Measurements from ENCODE around the gene NFKBIL1.
A peak's percentile ranks its signal among the peaks of the same experiment; 100 is the strongest.

NFKBIL1 gene

DNA sequence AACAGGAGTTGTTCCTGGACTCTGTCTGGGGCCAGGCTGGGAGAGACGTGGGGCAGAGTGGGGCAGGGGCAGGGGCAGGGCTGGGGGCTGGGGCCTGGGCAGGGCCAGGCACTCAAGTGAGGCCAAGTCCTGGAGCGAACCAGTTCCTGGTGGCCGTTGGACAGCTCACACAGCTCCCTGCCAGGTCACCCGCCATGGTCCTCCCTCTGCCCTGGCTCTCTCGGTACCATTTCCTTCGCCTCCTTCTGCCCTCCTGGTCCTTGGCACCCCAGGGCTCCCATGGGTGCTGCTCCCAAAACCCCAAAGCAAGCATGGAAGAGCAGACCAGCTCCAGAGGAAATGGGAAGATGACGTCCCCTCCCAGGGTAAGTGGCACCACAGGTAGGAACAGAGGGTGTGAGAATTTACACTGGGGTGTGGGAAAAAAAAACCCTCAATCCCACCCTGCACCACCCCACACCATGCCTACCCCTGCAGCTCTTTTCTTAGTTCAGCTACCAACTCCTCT, 18.5 kb upstream of the NFKBIL1 start, which contains the start of gene MCCD1:
MCCD1 (plus strand) TSS at position 142 of the 508 bp plus-strand sequence; CDS start at position 195, 53 bp downstream.
- no CpG with 5 or more reads among the region's 7 CpGs for WGBS (ENCODE audit: extremely low coverage, insufficient coverage, low lambda C conversion rate)
- Histone ChIP-seq H3K4me3 (ENCODE audit: low read length) (no peak within 1 kb of the TSS), H4K8ac (ENCODE audit: low read depth, low read length) (no peak within 1 kb of the TSS), H2BK15ac (replicated peaks; ENCODE audit: low read depth) (no peak within 1 kb of the TSS), H3K18ac (ENCODE audit: low read length) (no peak within 1 kb of the TSS), H3K36me3 (ENCODE audit: control insufficient read depth, insufficient read depth, low read length) (peaks cover 20% of the 10 kb centered on the region), H3K4ac (ENCODE audit: low read depth, low read length) (no peak within 1 kb of the TSS), H2AK5ac (ENCODE audit: low read length) (no peak within 1 kb of the TSS), H3K79me1 (ENCODE audit: low read length) (peaks cover 12% of the 10 kb centered on the region), H3K4me1 (ENCODE audit: control insufficient read depth, low read depth, low read length) (peaks cover 2% of the 10 kb centered on the region), H2BK5ac (ENCODE audit: low read length) (no peak within 1 kb of the TSS), H3K56ac (ENCODE audit: low read length) (no peak within 1 kb of the TSS), H3K9ac (ENCODE audit: low read length) (no peak within 1 kb of the TSS), H3K4me2 (ENCODE audit: low read length) (no peak within 1 kb of the TSS), H3K27ac (ENCODE audit: low read depth, low read length) (no peak within 1 kb of the TSS), H2BK120ac (ENCODE audit: low read depth, low read length) (no peak within 1 kb of the TSS), H3K23ac (ENCODE audit: low read length) (no peak within 1 kb of the TSS), H4K5ac (ENCODE audit: low read length) (no peak within 1 kb of the TSS), H3K27me3 (ENCODE audit: insufficient read depth, low read length, poor library complexity) (no peaks in the 10 kb centered on the region), H3K79me2 (ENCODE audit: control insufficient read depth, insufficient read depth, low read length) (no peaks in the 10 kb centered on the region)
- no peak for DNase-seq

DNA sequence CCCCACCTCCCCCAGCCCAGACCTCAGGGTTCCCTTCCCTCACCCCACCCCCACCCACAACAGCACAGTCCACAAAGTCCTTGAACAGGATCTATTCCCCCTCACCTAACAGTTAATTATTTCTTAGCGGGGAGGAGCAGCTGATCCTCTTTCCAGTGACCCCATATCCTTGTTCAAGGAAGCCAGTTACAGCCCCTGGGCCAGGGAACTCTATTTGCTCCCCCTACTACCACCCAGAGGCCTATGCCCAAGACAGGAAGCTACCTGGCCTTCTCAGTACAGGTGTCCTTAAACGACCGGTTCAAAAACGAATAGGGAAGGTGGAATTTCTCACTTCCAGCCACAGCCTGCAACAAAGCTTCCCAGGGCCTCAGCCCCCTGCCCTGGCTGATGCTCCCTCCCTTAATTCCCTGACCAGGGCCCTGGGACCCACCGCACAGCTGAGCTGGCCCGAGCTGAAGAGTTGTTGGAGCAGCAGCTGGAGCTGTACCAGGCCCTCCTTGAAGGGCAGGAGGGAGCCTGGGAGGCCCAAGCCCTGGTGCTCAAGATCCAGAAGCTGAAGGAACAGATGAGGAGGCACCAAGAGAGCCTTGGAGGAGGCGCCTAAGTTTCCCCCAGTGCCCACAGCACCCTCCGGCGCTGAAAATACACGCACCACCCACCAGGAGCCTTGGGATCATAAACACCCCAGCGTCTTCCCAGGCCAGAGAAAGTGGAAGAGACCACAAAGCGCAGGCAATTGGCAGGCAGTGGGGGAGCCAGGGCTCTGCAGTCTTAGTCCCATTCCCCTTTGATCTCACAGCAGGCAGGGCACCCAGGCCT, 17.9 kb upstream of the NFKBIL1 start:
- H2BK120ac ChIP-seq (ENCODE audit: low read depth, low read length), result no peak overlapping the region
- H3K4me3 ChIP-seq (ENCODE audit: low read length), result no peak overlapping the region
- no peak overlapping the region for H3K23ac ChIP-seq (ENCODE audit: low read length)
- H3K18ac ChIP-seq (ENCODE audit: low read length), result no peak overlapping the region
- no peak overlapping the region for H2BK5ac ChIP-seq (ENCODE audit: low read length)
- H3K79me1 ChIP-seq (ENCODE audit: low read length), result peaks cover 15% of the 10 kb centered on the region
- no peak overlapping the region for H3K56ac ChIP-seq (ENCODE audit: low read length)
- peak; percentile 49 for DNase-seq
- no peaks in the 10 kb centered on the region for H3K79me2 ChIP-seq (ENCODE audit: control insufficient read depth, insufficient read depth, low read length)
- no peak overlapping the region for H4K8ac ChIP-seq (ENCODE audit: low read depth, low read length)
- H3K4me2 ChIP-seq (ENCODE audit: low read length), result no peak overlapping the region
- H2AK5ac ChIP-seq (ENCODE audit: low read length), result no peak overlapping the region
- H3K4ac ChIP-seq (ENCODE audit: low read depth, low read length), result no peak overlapping the region
- H3K4me1 ChIP-seq (ENCODE audit: control insufficient read depth, low read depth, low read length), result peaks cover 2% of the 10 kb centered on the region
- peaks cover 25% of the 10 kb centered on the region for H3K36me3 ChIP-seq (ENCODE audit: control insufficient read depth, insufficient read depth, low read length)
- no CpG with 5 or more reads among the region's 12 CpGs for WGBS (ENCODE audit: extremely low coverage, insufficient coverage, low lambda C conversion rate)
- no peaks in the 10 kb centered on the region for H3K27me3 ChIP-seq (ENCODE audit: insufficient read depth, low read length, poor library complexity)
- no peak overlapping the region for H4K5ac ChIP-seq (ENCODE audit: low read length)
- H2BK15ac ChIP-seq (replicated peaks; ENCODE audit: low read depth), result no peak overlapping the region
- no peak overlapping the region for H3K27ac ChIP-seq (ENCODE audit: low read depth, low read length)
- no peak overlapping the region for H3K9ac ChIP-seq (ENCODE audit: low read length)

DNA sequence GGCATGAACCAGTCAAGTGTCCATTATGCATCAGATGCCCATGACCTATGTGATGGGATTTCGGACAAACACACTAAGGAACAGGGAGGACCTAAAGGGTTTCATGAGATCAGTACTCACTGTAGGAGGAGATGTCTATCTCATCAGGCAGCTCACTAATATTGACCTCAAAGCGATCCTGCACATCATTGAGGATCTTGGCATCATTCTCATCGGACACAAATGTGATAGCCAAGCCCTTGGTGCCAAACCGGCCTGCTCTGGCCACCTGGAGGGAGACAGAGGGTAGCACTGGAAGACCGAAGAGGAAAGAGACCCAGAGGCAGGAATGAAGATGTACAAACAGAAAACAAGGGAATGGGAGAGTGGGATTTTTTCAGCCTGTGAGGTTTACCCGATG, 16.7 kb upstream of the NFKBIL1 start:
- no peak for DNase-seq
- Histone ChIP-seq H4K5ac (ENCODE audit: low read length) (no peak overlapping the region), H2BK120ac (ENCODE audit: low read depth, low read length) (no peak overlapping the region), H3K23ac (ENCODE audit: low read length) (no peak overlapping the region), H3K56ac (ENCODE audit: low read length) (no peak overlapping the region), H3K4ac (ENCODE audit: low read depth, low read length) (no peak overlapping the region), H3K79me2 (ENCODE audit: control insufficient read depth, insufficient read depth, low read length) (peaks cover 8% of the 10 kb centered on the region), H3K79me1 (ENCODE audit: low read length) (peaks cover 25% of the 10 kb centered on the region), H4K8ac (ENCODE audit: low read depth, low read length) (no peak overlapping the region), H2BK15ac (replicated peaks; ENCODE audit: low read depth) (no peak overlapping the region), H3K27me3 (ENCODE audit: insufficient read depth, low read length, poor library complexity) (no peaks in the 10 kb centered on the region), H2AK5ac (ENCODE audit: low read length) (no peak overlapping the region), H3K18ac (ENCODE audit: low read length) (no peak overlapping the region), H3K4me1 (ENCODE audit: control insufficient read depth, low read depth, low read length) (peaks cover 2% of the 10 kb centered on the region), H2BK5ac (ENCODE audit: low read length) (no peak overlapping the region), H3K27ac (ENCODE audit: low read depth, low read length) (no peak overlapping the region), H3K9ac (ENCODE audit: low read length) (no peak overlapping the region), H3K4me2 (ENCODE audit: low read length) (no peak overlapping the region), H3K36me3 (ENCODE audit: control insufficient read depth, insufficient read depth, low read length) (peaks cover 34% of the 10 kb centered on the region), H3K4me3 (ENCODE audit: low read length) (no peak overlapping the region)
- no CpG with 5 or more reads among the region's 6 CpGs for WGBS (ENCODE audit: extremely low coverage, insufficient coverage, low lambda C conversion rate)

DNA sequence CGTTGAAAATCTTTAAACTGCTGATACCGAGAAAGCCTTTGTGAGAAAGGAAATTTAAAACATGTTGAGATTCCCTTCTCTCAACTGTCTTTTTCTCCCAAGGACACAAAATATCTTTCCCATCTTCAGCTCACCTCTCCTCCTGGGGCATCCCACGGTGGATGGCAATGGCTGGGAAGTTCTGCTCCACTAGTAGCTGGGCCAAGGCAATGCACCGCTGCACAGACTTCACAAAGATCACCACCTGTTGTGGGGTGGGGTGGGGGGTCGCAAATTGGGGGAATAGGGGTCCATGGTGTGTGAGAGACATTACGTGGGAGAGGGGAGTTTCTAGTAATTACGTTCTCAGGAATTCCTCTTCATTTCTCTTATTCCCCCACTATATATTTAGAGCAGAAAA, 16.2 kb upstream of the NFKBIL1 start:
- Histone ChIP-seq H3K9ac (ENCODE audit: low read length) (no peak overlapping the region), H3K4ac (ENCODE audit: low read depth, low read length) (no peak overlapping the region), H2AK5ac (ENCODE audit: low read length) (no peak overlapping the region), H3K4me3 (ENCODE audit: low read length) (no peak overlapping the region), H3K4me1 (ENCODE audit: control insufficient read depth, low read depth, low read length) (peaks cover 2% of the 10 kb centered on the region), H3K23ac (ENCODE audit: low read length) (no peak overlapping the region), H3K79me1 (ENCODE audit: low read length) (peaks cover 28% of the 10 kb centered on the region), H3K4me2 (ENCODE audit: low read length) (no peak overlapping the region), H3K27ac (ENCODE audit: low read depth, low read length) (no peak overlapping the region), H4K5ac (ENCODE audit: low read length) (no peak overlapping the region), H2BK5ac (ENCODE audit: low read length) (no peak overlapping the region), H3K18ac (ENCODE audit: low read length) (no peak overlapping the region), H2BK15ac (replicated peaks; ENCODE audit: low read depth) (no peak overlapping the region), H3K36me3 (ENCODE audit: control insufficient read depth, insufficient read depth, low read length) (peaks cover 38% of the 10 kb centered on the region), H4K8ac (ENCODE audit: low read depth, low read length) (no peak overlapping the region), H3K56ac (ENCODE audit: low read length) (no peak overlapping the region), H3K27me3 (ENCODE audit: insufficient read depth, low read length, poor library complexity) (no peaks in the 10 kb centered on the region), H2BK120ac (ENCODE audit: low read depth, low read length) (no peak overlapping the region), H3K79me2 (ENCODE audit: control insufficient read depth, insufficient read depth, low read length) (peaks cover 12% of the 10 kb centered on the region)
- whole genome bisulfite sequencing (ENCODE audit: extremely low coverage, insufficient coverage, low lambda C conversion rate), result no CpG with 5 or more reads among the region's 7 CpGs
- DNase-seq, result no peak

- no peak overlapping the region for H3K4ac ChIP-seq (ENCODE audit: low read depth, low read length)
- H2BK120ac ChIP-seq (ENCODE audit: low read depth, low read length), result no peak overlapping the region
- no peak for DNase-seq
- H3K18ac ChIP-seq (ENCODE audit: low read length), result no peak overlapping the region
- no peak overlapping the region for H3K56ac ChIP-seq (ENCODE audit: low read length)
- no peak overlapping the region for H2AK5ac ChIP-seq (ENCODE audit: low read length)
- no CpG with 5 or more reads among the region's 9 CpGs for WGBS (ENCODE audit: extremely low coverage, insufficient coverage, low lambda C conversion rate)
- no peak overlapping the region for H2BK5ac ChIP-seq (ENCODE audit: low read length)
- H3K36me3 ChIP-seq (ENCODE audit: control insufficient read depth, insufficient read depth, low read length), result peaks cover 44% of the 10 kb centered on the region
- H3K9ac ChIP-seq (ENCODE audit: low read length), result no peak overlapping the region
- no peaks in the 10 kb centered on the region for H3K27me3 ChIP-seq (ENCODE audit: insufficient read depth, low read length, poor library complexity)
- no peak overlapping the region for H3K4me3 ChIP-seq (ENCODE audit: low read length)
- no peak overlapping the region for H4K5ac ChIP-seq (ENCODE audit: low read length)
- no peak overlapping the region for H3K4me2 ChIP-seq (ENCODE audit: low read length)
- H2BK15ac ChIP-seq (replicated peaks; ENCODE audit: low read depth), result no peak overlapping the region
- H3K79me1 ChIP-seq (ENCODE audit: low read length), result peaks cover 32% of the 10 kb centered on the region
- H3K79me2 ChIP-seq (ENCODE audit: control insufficient read depth, insufficient read depth, low read length), result peaks cover 19% of the 10 kb centered on the region
- H3K23ac ChIP-seq (ENCODE audit: low read length), result no peak overlapping the region
- H4K8ac ChIP-seq (ENCODE audit: low read depth, low read length), result no peak overlapping the region
- H3K27ac ChIP-seq (ENCODE audit: low read depth, low read length), result no peak overlapping the region
- H3K4me1 ChIP-seq (ENCODE audit: control insufficient read depth, low read depth, low read length), result peaks cover 2% of the 10 kb centered on the region
Measured at GRCh38 chr6:31531771-31532643, 15.4 kb upstream of the NFKBIL1 start.
